RWPE2 (cell line): ENCODE measurements around the gene MCTP2.
A peak's percentile ranks its signal among the peaks of the same experiment; 100 is the strongest.

ENCODE experiments used
- ATAC-seq: fragments of 200-7000 bp; cut with Tn5 transposase; 3 replicates; pipeline ENCODE4 v1.9.1; 2021; ENCODE audit warnings: low read depth
- DNase-seq: peaks from one replicate; pipeline ENCODE4 v3.0.0-alpha.2; 2020; ENCODE audit warnings: low spot score
- H3K27ac ChIP-seq: fragments of 450-650 bp; 2 replicates; pipeline ENCODE4 v1.5.1; 2017; ENCODE audit warnings: mild to moderate bottlenecking; ENCODE audit not compliant: poor library complexity, severe bottlenecking
- H3K27me3 ChIP-seq: fragments of 250-450 bp; sonication (Bioruptor Pico); 2 replicates; pipeline ENCODE4 v1.5.1; 2021; ENCODE audit warnings: mild to moderate bottlenecking, moderate library complexity; ENCODE audit not compliant: insufficient read depth, poor library complexity, severe bottlenecking
- H3K36me3 ChIP-seq: fragments of 250-450 bp; sonication (Bioruptor Pico); 2 replicates; pipeline ENCODE4 v1.5.1; 2020; ENCODE audit warnings: low read depth, mild to moderate bottlenecking, moderate library complexity
- H3K4me1 ChIP-seq: fragments of 250-450 bp; sonication (Bioruptor Pico); 2 replicates; pipeline ENCODE4 v1.5.1; 2021; ENCODE audit warnings: mild to moderate bottlenecking, moderate library complexity; ENCODE audit not compliant: insufficient read depth, poor library complexity, severe bottlenecking
- H3K4me3 ChIP-seq: fragments of 250-450 bp; sonication (Bioruptor Pico); 2 replicates; pipeline ENCODE4 v1.5.1; 2021; ENCODE audit warnings: mild to moderate bottlenecking, moderate library complexity; ENCODE audit not compliant: severe bottlenecking
- H3K9me3 ChIP-seq: fragments of 250-450 bp; sonication (Bioruptor Pico); 2 replicates; pipeline ENCODE4 v1.5.1; 2021; ENCODE audit warnings: mild to moderate bottlenecking, moderate library complexity; ENCODE audit not compliant: severe bottlenecking
- TF ChIP-seq, protein P1 (sequence below): fragments of 450-650 bp; IDR thresholded peaks from one replicate; pipeline ENCODE4 v1.5.1; 2017; ENCODE audit warnings: mild to moderate bottlenecking, moderate library complexity; ENCODE audit not compliant: poor library complexity, severe bottlenecking

MCTP2 gene

GRCh38 chr15:94293411-94294402, 62.3 kb downstream of the MCTP2 start:
- TF ChIP-seq, protein P1, sequence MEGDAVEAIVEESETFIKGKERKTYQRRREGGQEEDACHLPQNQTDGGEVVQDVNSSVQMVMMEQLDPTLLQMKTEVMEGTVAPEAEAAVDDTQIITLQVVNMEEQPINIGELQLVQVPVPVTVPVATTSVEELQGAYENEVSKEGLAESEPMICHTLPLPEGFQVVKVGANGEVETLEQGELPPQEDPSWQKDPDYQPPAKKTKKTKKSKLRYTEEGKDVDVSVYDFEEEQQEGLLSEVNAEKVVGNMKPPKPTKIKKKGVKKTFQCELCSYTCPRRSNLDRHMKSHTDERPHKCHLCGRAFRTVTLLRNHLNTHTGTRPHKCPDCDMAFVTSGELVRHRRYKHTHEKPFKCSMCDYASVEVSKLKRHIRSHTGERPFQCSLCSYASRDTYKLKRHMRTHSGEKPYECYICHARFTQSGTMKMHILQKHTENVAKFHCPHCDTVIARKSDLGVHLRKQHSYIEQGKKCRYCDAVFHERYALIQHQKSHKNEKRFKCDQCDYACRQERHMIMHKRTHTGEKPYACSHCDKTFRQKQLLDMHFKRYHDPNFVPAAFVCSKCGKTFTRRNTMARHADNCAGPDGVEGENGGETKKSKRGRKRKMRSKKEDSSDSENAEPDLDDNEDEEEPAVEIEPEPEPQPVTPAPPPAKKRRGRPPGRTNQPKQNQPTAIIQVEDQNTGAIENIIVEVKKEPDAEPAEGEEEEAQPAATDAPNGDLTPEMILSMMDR = no peak
- ATAC-seq (no peak), DNase-seq (no peak)
- Histone ChIP-seq H3K4me1 (no peaks in the 10 kb centered on the region), H3K4me3 (no peak overlapping the region), H3K27me3 (no peaks in the 10 kb centered on the region), H3K9me3 (peaks cover 4% of the 10 kb centered on the region), H3K27ac (no peak overlapping the region), H3K36me3 (no peaks in the 10 kb centered on the region)

DNA sequence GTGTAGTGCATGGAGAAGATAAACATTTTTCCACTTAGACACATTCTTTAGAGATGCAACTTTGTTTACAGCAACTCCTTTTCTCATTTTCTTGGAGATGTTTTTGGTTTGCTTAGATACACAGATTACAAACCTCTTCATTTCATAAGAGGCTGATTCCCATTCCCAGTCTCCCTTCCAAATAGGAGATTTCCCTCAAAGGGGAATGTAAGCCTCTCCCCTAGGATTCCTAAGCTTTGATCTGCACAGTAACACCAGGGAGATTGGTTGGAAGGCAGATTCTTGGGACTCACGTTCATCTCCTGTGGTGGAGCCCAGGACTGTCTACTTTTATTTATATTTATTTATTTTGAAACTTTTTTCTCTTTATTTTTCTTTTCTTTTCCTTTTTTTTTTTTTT, 63.2 kb downstream of the MCTP2 start:
- 0 out of 3 replicates have a peak, but pooled peaks have one; percentile 31 for ATAC-seq
- H3K27ac ChIP-seq = no peak overlapping the region
- H3K36me3 ChIP-seq = no peaks in the 10 kb centered on the region
- no peak for DNase-seq
- H3K27me3 ChIP-seq = no peaks in the 10 kb centered on the region
- peaks cover 4% of the 10 kb centered on the region for H3K9me3 ChIP-seq
- H3K4me3 ChIP-seq = no peak overlapping the region
- TF ChIP-seq, protein P1 = no peak
- H3K4me1 ChIP-seq = no peaks in the 10 kb centered on the region

DNA sequence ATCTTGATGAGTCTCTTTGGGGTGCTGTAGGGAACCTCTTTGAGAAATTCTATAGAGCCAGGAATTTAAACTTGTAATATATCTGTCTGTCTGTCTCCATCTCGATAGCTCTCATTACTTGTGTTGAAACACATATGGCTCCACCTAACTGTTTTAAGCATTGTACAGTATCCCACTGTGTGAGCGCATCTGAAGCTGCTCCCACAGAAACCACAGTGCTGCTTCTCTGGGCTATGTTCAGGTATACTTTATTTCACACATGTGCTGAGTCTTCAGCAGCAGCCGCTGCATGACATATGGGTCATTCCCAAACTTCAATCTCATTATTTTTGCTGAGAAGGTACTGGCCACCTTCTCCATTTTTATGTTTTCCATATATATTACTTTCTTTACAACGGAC, 63.9 kb downstream of the MCTP2 start:
- Histone ChIP-seq H3K9me3 (peaks cover 2% of the 10 kb centered on the region), H3K4me1 (no peaks in the 10 kb centered on the region), H3K27me3 (no peaks in the 10 kb centered on the region), H3K27ac (no peak overlapping the region), H3K36me3 (peaks cover 4% of the 10 kb centered on the region; the same call in 1 of the 2 replicates), H3K4me3 (no peak overlapping the region)
- DNase-seq = no peak
- no peak; the same call in 2 of the 3 replicates for ATAC-seq
- TF ChIP-seq, protein P1 = no peak

GRCh38 chr15:94296717-94297116, 65.4 kb downstream of the MCTP2 start:
- no peaks in the 10 kb centered on the region for H3K9me3 ChIP-seq
- TF ChIP-seq, protein P1 = no peak
- no peaks in the 10 kb centered on the region for H3K27me3 ChIP-seq
- no peak for DNase-seq
- H3K36me3 ChIP-seq = peaks cover 4% of the 10 kb centered on the region; the same call in 1 of the 2 replicates
- no peak overlapping the region for H3K27ac ChIP-seq
- H3K4me3 ChIP-seq = no peak overlapping the region
- no peaks in the 10 kb centered on the region for H3K4me1 ChIP-seq
- no peak for ATAC-seq

DNA sequence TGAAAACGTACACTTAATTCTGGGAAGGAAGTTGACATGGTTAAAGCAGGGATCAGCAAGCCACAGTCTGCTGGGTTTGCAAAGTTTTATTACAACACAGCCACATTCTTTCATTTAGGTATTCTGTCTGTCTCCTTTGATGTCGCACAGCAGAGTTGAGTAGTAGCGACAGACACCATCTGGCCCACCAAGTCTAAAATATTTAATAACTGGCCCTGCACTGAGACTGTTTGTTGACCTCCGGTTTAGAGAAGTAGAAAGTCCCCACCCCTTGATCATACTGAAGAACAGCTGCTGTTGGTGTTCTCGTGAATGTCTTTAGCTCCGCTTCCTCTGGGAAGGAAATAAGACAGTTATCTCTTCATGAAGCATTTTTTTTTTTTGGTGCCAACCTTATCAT, 66.2 kb downstream of the MCTP2 start:
- DNase-seq = no peak

More for the DNA sequence above, 66.2 kb downstream of the MCTP2 start:
- Histone ChIP-seq H3K27ac (no peak overlapping the region), H3K4me1 (no peaks in the 10 kb centered on the region), H3K36me3 (peaks cover 9% of the 10 kb centered on the region; the same call in 1 of the 2 replicates), H3K27me3 (no peaks in the 10 kb centered on the region), H3K9me3 (no peaks in the 10 kb centered on the region), H3K4me3 (no peak overlapping the region)
- TF ChIP-seq, protein P1 = no peak
- ATAC-seq = no peak
